ENCODE measurements around the gene PLIN1.

PLIN1 gene

GRCh38 chr15:89672221-89673164 is 6.7 kb downstream of the PLIN1 start:
- no peak for DNase-seq
- no peak for ATAC-seq

GRCh38 chr15:89671687-89672086 is 7.5 kb downstream of the PLIN1 start:
- DNase-seq (no peak), ATAC-seq (no peak)

- ATAC-seq: no peak
Observed at GRCh38 chr15:89670971-89671560, 8.1 kb downstream of the PLIN1 start.

GRCh38 chr15:89669941-89670340 is 9.2 kb downstream of the PLIN1 start:
- DNase-seq: no peak
- ATAC-seq: no peak

More at GRCh38 chr15:89670971-89671560, 8.1 kb downstream of the PLIN1 start:
- no peak for DNase-seq

- ATAC-seq: no peak
Observed at GRCh38 chr15:89669309-89669865, 9.8 kb downstream of the PLIN1 start.

GRCh38 chr15:89668171-89668570 is 11.0 kb downstream of the PLIN1 start:
- ATAC-seq: no peak
- DNase-seq: no peak

More at GRCh38 chr15:89669309-89669865, 9.8 kb downstream of the PLIN1 start:
- DNase-seq: no peak

- ATAC-seq (no peak), DNase-seq (no peak)
Observed at GRCh38 chr15:89667706-89667960, 11.5 kb downstream of the PLIN1 start.

- DNase-seq: no peak
- no peak for ATAC-seq
Observed at GRCh38 chr15:89666858-89667705, 12.1 kb downstream of the PLIN1 start.

- no peak for ATAC-seq
- DNase-seq: no peak
Observed at GRCh38 chr15:89666184-89666857, 12.8 kb downstream of the PLIN1 start.

- ATAC-seq (peak; percentile 58), DNase-seq (peak; percentile 25)
Observed at GRCh38 chr15:89665449-89666181, 13.6 kb downstream of the PLIN1 start.

- ATAC-seq (no peak), DNase-seq (no peak)
Observed at GRCh38 chr15:89664441-89665350, 14.5 kb downstream of the PLIN1 start.

- ATAC-seq (no peak), DNase-seq (no peak)
Observed at GRCh38 chr15:89662893-89663626, 16.1 kb downstream of the PLIN1 start.

- ATAC-seq (no peak), DNase-seq (no peak)
Observed at GRCh38 chr15:89660556-89660955, 18.6 kb downstream of the PLIN1 start.

- DNase-seq (no peak), ATAC-seq (no peak)
Observed at GRCh38 chr15:89659295-89659694, 19.9 kb downstream of the PLIN1 start.

- ATAC-seq (no peak), DNase-seq (no peak)
Observed at GRCh38 chr15:89657686-89658200, 21.4 kb downstream of the PLIN1 start.

GRCh38 chr15:89656116-89656815 is 22.9 kb downstream of the PLIN1 start:
- ATAC-seq (peak; percentile 84), DNase-seq (peak; percentile 37)

- DNase-seq (peak; percentile 63), ATAC-seq (peak; percentile 53)
Observed at GRCh38 chr15:89654847-89655805, 24.0 kb downstream of the PLIN1 start, which contains the start of gene KIF7. TSS of gene KIF7 (minus strand) at chr15:89655467. CDS start at chr15:89652930, 2,537 bp downstream.

All from stimulated activated naive CD8-positive, alpha-beta T cell treated with anti-CD3 and anti-CD28 coated beads, Interleukin-15, Interleukin-2, amounts not matched to agents 100 U/mL and 50 U/mL, for 24 hours (primary cell).